HG03520 (cell line): ENCODE data around the gene DOCK3.
"Not testable (repeated sequence)": the region's sequence is repeated elsewhere in the genome, so short reads cannot be mapped to it uniquely, and the experiment has no call there.

ENCODE experiments used
- ATAC-seq: cut with Tn5 transposase; IDR thresholded peaks from one replicate; pipeline ENCODE4 v1.9.1; 2021; ENCODE audit warnings: mild to moderate bottlenecking, moderate library complexity; ENCODE audit not compliant: unreplicated experiment

Gene DOCK3

GRCh38 chr3:50676031-50676705, 1.4 kb downstream of the DOCK3 start:
- no peak for ATAC-seq

GRCh38 chr3:50687127-50687751, 12.5 kb downstream of the DOCK3 start:
- no peak for ATAC-seq

- no peak for ATAC-seq
Observed at GRCh38 chr3:50687916-50688315, 13.2 kb downstream of the DOCK3 start.

GRCh38 chr3:50688602-50689001, 13.9 kb downstream of the DOCK3 start:
- not testable (repeated sequence) for ATAC-seq

- ATAC-seq, result no peak
Observed at GRCh38 chr3:50689558-50689957, 14.8 kb downstream of the DOCK3 start.

- ATAC-seq, result no peak
Observed at GRCh38 chr3:50695031-50695430, 20.3 kb downstream of the DOCK3 start.

GRCh38 chr3:50696276-50696675, 21.5 kb downstream of the DOCK3 start:
- no peak for ATAC-seq

GRCh38 chr3:50698269-50698668, 23.5 kb downstream of the DOCK3 start:
- ATAC-seq, result no peak

- ATAC-seq, result no peak
Observed at GRCh38 chr3:50708620-50709019, 33.9 kb downstream of the DOCK3 start.

- no peak for ATAC-seq
Observed at GRCh38 chr3:50714946-50715345, 40.2 kb downstream of the DOCK3 start.

GRCh38 chr3:50724831-50725230, 50.1 kb downstream of the DOCK3 start:
- no peak for ATAC-seq

GRCh38 chr3:50734985-50735384, 60.3 kb downstream of the DOCK3 start:
- ATAC-seq, result no peak

- ATAC-seq, result no peak
Observed at GRCh38 chr3:50737193-50737905, 62.6 kb downstream of the DOCK3 start.

- no peak for ATAC-seq
Observed at GRCh38 chr3:50737906-50738598, 63.3 kb downstream of the DOCK3 start.

GRCh38 chr3:50743643-50744042, 68.9 kb downstream of the DOCK3 start:
- ATAC-seq, result no peak

GRCh38 chr3:50749822-50750221, 75.1 kb downstream of the DOCK3 start:
- no peak for ATAC-seq

GRCh38 chr3:50759015-50759414, 84.3 kb downstream of the DOCK3 start:
- no peak for ATAC-seq

- ATAC-seq, result no peak
Observed at GRCh38 chr3:50777680-50778079, 103.0 kb downstream of the DOCK3 start.

GRCh38 chr3:50781766-50782165, 107.0 kb downstream of the DOCK3 start:
- ATAC-seq, result not testable (repeated sequence)

GRCh38 chr3:50786631-50787030, 111.9 kb downstream of the DOCK3 start:
- no peak for ATAC-seq

GRCh38 chr3:50790894-50791293, 116.2 kb downstream of the DOCK3 start:
- ATAC-seq, result not testable (repeated sequence)
